Fibroblast of villous mesenchyme (primary cell): ENCODE measurements around the gene COL1A1. TPM values are rescaled to one million over a fixed set of nuclear protein-coding genes. Genes with fewer than 3 reads are reported as not detected.
A peak's percentile ranks its signal among the peaks of the same experiment; 100 is the strongest.

Experiments
- DNase-seq: peaks from one replicate; pipeline ENCODE4 v3.0.0-alpha.2; 2010; ENCODE audit warnings: low read depth
- H3K4me3 ChIP-seq: 2 replicates; pipeline ENCODE4 v1.5.1; 2011; ENCODE audit warnings: low read depth, mild to moderate bottlenecking, low read length
- CTCF ChIP-seq: IDR thresholded peaks from 2 replicates; pipeline ENCODE4 v1.5.1; 2012; ENCODE audit warnings: low read depth, mild to moderate bottlenecking, low read length; ENCODE audit not compliant: insufficient read depth
- total RNA-seq: library from RNA; depleted of rRNA; stranded (reverse); fragments of >200 nt; gene quantifications from 2 replicates; pipeline ENCODE4 v1.2.3, GENCODE V29; 2012

The COL1A1 gene
- total RNA-seq, 1 donor: 2,749 TPM

DNA sequence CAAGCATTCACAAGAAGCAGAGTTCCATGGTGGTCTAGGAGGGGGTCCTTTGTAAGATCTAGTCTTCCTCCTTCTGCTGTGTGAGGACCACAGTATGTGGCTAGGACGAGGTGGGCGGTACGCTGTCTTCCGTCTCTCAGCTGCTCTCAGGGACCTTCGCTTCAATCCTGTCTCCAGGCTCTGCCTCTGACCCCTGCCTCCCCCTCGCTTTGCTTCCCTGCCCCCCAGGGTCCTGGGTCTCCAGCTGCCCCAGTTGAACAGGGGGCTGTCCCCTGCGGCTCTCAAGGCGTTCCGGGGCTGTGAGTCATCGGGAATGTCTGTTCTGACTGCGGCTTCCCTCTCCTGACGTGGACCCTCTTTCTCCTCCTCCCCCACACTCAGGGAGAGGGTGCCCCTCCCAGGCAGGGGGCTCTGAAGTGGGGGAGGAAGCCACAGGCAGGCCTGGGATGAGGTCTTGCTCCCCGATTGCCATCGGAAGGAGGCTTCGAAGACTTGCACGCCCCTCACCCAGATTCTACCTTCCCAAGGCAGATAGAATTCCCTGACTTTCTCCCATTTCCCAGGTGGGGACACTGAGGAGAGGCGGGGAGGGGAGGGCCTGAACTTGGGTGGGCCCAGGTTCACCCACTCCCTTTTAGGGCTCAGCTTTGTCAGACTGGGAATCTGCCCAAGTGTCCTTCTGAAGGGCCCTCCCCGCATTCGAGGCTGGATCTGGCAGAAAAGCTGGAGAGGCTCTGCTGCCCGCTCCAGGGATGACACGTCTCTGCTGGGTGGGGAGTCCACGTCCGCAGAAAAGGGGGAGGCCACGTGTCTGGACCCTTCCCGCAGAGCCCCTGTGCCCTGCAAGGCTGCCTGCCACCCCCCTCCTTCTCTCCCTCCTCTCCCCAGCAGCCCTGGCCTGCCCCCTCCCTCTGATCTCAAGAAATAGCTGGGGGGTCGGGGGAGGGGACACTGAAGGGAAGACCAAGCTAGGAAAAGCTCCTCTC is 9.1 kb upstream of the COL1A1 start:
- peak; percentile 100 for DNase-seq
- no peak for TF ChIP-seq CTCF
- peak overlapping the region; percentile 48 for H3K4me3 ChIP-seq

DNA sequence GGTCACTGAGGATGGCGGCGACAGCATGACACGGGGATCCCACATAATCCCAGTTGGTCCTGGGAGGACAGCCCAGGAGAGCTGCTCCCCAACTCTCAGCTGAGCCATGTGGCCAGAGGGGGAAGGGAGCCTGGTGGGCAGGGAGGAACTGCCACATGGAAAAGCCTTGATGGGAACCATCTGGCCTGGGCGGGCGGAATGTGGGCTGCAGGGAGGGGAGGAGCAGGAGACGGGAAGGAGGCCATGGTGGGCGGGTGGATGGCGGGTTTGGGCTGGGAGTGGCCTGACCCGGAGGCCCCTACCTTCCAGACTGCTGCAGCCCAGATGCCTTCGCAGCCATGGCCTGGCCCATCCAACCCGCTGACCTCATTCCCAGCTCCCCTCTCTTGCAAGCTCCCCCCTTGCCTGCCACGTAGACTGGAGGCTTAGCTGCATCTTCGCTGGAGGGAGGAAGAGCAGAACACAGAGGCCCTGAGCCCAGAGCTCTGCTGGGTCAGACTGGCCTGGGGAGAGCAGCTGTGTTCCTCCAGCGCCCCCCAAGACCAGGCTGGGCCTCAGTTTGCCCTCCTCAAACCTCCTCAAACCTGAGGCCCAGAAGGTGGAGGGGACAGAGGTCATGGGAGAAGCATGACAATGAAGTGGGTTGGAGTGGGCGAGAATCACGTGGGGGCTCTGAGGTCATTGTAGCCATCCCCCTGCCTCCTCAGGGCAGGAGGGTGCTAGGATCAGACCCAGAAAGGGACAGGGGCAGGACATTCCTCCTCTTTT is 8.2 kb upstream of the COL1A1 start:
- DNase-seq: peak; percentile 100
- peak overlapping the region; percentile 48 for H3K4me3 ChIP-seq
- no peak for TF ChIP-seq CTCF

- H3K4me3 ChIP-seq: no peak overlapping the region
- TF ChIP-seq CTCF: no peak
- no peak for DNase-seq
Observed at GRCh38 chr17:50209133-50209471, 7.7 kb upstream of the COL1A1 start.

DNA sequence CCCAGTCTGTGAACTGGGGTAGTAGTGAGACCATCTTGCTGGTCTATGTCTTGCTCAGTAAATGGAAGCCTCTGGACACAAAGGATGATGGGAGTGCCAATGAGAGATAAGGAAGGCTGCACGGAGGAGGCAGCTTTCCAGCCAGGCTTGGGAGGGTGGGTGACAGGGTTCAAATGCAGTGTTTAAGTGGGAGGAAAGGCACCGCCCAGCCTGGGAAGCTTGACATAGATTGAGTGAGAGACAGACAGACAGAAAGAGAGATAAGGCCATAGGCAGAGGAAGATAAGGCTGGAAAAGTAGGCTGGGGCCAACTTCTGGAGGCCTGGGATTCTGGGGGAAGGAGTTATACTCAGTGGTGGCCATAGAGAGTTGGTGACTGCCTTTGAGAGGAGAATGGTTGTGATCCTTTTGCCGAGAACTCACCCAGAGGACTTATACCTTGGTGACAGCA is 7.2 kb upstream of the COL1A1 start:
- H3K4me3 ChIP-seq: no peak overlapping the region
- DNase-seq: no peak
- TF ChIP-seq CTCF: no peak

GRCh38 chr17:50207792-50208567 is 6.5 kb upstream of the COL1A1 start:
- no peak for TF ChIP-seq CTCF
- no peak overlapping the region for H3K4me3 ChIP-seq
- DNase-seq: no peak

GRCh38 chr17:50207315-50207714 is 5.9 kb upstream of the COL1A1 start:
- no peak for DNase-seq
- TF ChIP-seq CTCF: no peak
- H3K4me3 ChIP-seq: no peak overlapping the region
